DOHH2 (cell line): ENCODE results near the gene ITCH.

ENCODE experiments used
- EZH2phosphoT487 ChIP-seq: fragments of 200-600 bp; sonication (generic); IDR thresholded peaks from 2 replicates; pipeline ENCODE4 v1.6.1; 2017; ENCODE audit warnings: borderline replicate concordance, mild to moderate bottlenecking, antibody characterized with exemption, low read length, moderate library complexity, mixed read lengths
- TF ChIP-seq, protein P1 (sequence below): fragments of 200-600 bp; sonication (generic); IDR thresholded peaks from one replicate; pipeline ENCODE4 v1.5.1; 2014; ENCODE audit warnings: antibody characterized with exemption, mild to moderate bottlenecking, low read depth, low read length; ENCODE audit not compliant: poor library complexity, severe bottlenecking

DNA sequence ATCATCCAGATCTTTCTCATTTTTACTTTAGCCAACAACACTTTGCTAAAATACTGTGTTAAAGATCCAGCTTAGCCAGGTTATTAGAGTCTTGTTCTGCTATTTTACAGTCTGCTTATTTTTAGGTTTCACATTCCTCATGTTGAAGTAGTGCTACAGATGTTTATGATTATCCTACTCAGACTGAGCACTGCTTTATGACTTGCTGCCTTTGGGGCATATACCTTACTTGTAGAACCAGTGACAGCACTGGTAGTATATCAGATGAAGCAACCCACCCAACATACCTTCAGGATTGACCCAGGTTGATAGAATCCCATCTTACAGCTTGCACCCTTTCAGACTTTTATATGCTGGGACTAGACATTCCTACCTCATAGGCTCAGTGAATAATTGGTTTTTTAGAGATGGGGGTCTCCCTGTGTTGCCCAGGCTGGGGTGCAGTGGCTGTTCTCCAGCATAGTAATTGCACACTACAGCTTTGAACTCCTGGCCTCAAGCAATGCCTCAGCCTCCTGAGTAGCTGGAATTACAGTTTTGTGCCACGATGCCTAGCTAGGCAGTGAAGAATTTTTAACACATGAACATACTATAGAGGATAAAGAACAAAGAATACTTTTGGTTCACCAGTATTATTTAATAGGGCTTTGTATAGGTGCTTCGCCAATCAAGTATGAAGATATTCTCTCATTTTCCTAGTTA lies 89.4 kb downstream of the ITCH start:
- TF ChIP-seq, protein P1, sequence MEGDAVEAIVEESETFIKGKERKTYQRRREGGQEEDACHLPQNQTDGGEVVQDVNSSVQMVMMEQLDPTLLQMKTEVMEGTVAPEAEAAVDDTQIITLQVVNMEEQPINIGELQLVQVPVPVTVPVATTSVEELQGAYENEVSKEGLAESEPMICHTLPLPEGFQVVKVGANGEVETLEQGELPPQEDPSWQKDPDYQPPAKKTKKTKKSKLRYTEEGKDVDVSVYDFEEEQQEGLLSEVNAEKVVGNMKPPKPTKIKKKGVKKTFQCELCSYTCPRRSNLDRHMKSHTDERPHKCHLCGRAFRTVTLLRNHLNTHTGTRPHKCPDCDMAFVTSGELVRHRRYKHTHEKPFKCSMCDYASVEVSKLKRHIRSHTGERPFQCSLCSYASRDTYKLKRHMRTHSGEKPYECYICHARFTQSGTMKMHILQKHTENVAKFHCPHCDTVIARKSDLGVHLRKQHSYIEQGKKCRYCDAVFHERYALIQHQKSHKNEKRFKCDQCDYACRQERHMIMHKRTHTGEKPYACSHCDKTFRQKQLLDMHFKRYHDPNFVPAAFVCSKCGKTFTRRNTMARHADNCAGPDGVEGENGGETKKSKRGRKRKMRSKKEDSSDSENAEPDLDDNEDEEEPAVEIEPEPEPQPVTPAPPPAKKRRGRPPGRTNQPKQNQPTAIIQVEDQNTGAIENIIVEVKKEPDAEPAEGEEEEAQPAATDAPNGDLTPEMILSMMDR, result no peak
- TF ChIP-seq EZH2phosphoT487, result no peak
